Lung (tissue), 12 donors: Measurements from ENCODE around the gene PDP2. TPM values are rescaled to one million over a fixed set of nuclear protein-coding genes. Genes with fewer than 3 reads are reported as not detected.
A peak's percentile ranks its signal among the peaks of the same experiment; 100 is the strongest.

Experiments
- ATAC-seq: fragments of 200-7000 bp; cut with Tn5 transposase; one replicate; pipeline ENCODE4 v1.9.1; 2020; ENCODE audit warnings: moderate number of reproducible peaks; ENCODE audit not compliant: insufficient read depth, low FRiP score
- DNase-seq, 3 donors: peaks; one replicate each; pipeline ENCODE4 v3.0.0-alpha.2; 2013 to 2017
- H3K27ac ChIP-seq, 2 donors: one replicate each; pipeline ENCODE4 v1.5.1; 2013; ENCODE audit warnings: mild to moderate bottlenecking in 2 of 2, moderate library complexity in 2 of 2, control low read depth in 1 of 2, inconsistent platforms in 1 of 2, low read depth in 1 of 2, low read length in 1 of 2
- H3K27me3 ChIP-seq, 3 donors: one replicate each; pipeline ENCODE4 v1.5.1; 2013; ENCODE audit warnings: low read length in 2 of 3; ENCODE audit not compliant: control insufficient read depth in 3 of 3, insufficient read depth in 3 of 3
- H3K36me3 ChIP-seq, 4 donors: one replicate each; pipeline ENCODE4 v1.5.1; 2013; ENCODE audit warnings: low read length in 4 of 4, mild to moderate bottlenecking in 1 of 4, moderate library complexity in 1 of 4; ENCODE audit not compliant: control insufficient read depth in 4 of 4, insufficient read depth in 4 of 4
- H3K4me1 ChIP-seq, 5 donors: one replicate each; pipeline ENCODE4 v1.5.1; 2013; ENCODE audit warnings: low read length in 5 of 5, mild to moderate bottlenecking in 2 of 5, moderate library complexity in 1 of 5; ENCODE audit not compliant: control insufficient read depth in 5 of 5, insufficient read depth in 5 of 5
- H3K4me3 ChIP-seq: one replicate; pipeline ENCODE4 v1.5.1; 2013; ENCODE audit warnings: mild to moderate bottlenecking, control low read depth, moderate library complexity
- H3K9ac ChIP-seq, 2 donors: one replicate each; pipeline ENCODE4 v1.5.1; 2013; ENCODE audit warnings: low read length in 2 of 2, control low read depth in 1 of 2; ENCODE audit not compliant: insufficient read depth in 1 of 2
- H3K9me3 ChIP-seq, 4 donors: one replicate each; pipeline ENCODE4 v1.5.1; 2013; ENCODE audit warnings: low read length in 3 of 4, mild to moderate bottlenecking in 1 of 4, moderate library complexity in 1 of 4; ENCODE audit not compliant: control insufficient read depth in 4 of 4, insufficient read depth in 3 of 4
- CTCF ChIP-seq: IDR thresholded peaks from 2 replicates; pipeline ENCODE4 v1.5.1; 2012; ENCODE audit warnings: mild to moderate bottlenecking; ENCODE audit errors: control extremely low read depth, extremely low read depth
- WGBS, 2 donors: extraction: QIAGEN DNeasy Blood & Tissue Kit; methylation state at CpG; one replicate each; pipeline ENCODE4 v1.1.7; 2013; 5-methylcytosine and 5-hydroxymethylcytosine counted together
- polyA plus RNA-seq, 2 donors: library from polyadenylated mRNA; stranded (reverse); fragments of 200-250 nt; gene quantifications; one replicate each; pipeline ENCODE4 v1.2.1, GENCODE V29; 2013
- total RNA-seq, 2 donors: library from RNA; depleted of rRNA in 1 of 2; stranded (reverse); fragments of >200 nt in 1 of 2; gene quantifications; one replicate each; pipeline ENCODE4 v1.2.1, GENCODE V29; 2014 to 2021
- donor health status: control.
- donor health status: control.
- donor health status: Bipolar disorder and iron deficiency.
- donor health status: healthy.
- donor health status: DM: yes; HTN: yes; CAD: no.

Gene PDP2
- total and polyA plus RNA-seq, 4 donors: 4.5 to 23.0 (median 13.1) TPM

GRCh38 chr16:66904846-66905632, 24.7 kb downstream of the PDP2 start:
- Histone ChIP-seq H3K4me3 (no peak overlapping the region), H3K9me3 (no peaks in the 10 kb centered on the region), H3K27ac (peak overlapping the region; percentile 15 to 91), H3K9ac (peak overlapping the region; percentile 8 to 39), H3K36me3 (no peaks in the 10 kb centered on the region), H3K27me3 (no peaks in the 10 kb centered on the region), H3K4me1 (peaks cover 7 to 57% (median 26%) of the 10 kb centered on the region in 5 donors)
- 57 to 78% methylated on average over 16 of the region's 16 CpGs for WGBS, 2 donors
- no peak for ATAC-seq
- TF ChIP-seq CTCF: no peak
- DNase-seq: peak; percentile 88 to 95 (median 91)

- no peak for TF ChIP-seq CTCF
- ATAC-seq (no peak), DNase-seq (peak; percentile 69 to 81 (median 77))
- Histone ChIP-seq H3K27me3 (no peaks in the 10 kb centered on the region), H3K9me3 (no peaks in the 10 kb centered on the region), H3K4me1 (peaks cover 7 to 49% (median 21%) of the 10 kb centered on the region in 5 donors), H3K4me3 (no peak overlapping the region), H3K27ac (peak overlapping the region in 1 of 2 donors; percentile 91), H3K9ac (no peak overlapping the region), H3K36me3 (no peaks in the 10 kb centered on the region)
- WGBS, 2 donors: 75 to 79% methylated on average over 11 of the region's 11 CpGs
These were observed 25.6 kb downstream of the PDP2 start for GRCh38 chr16:66905633-66906539.

GRCh38 chr16:66906916-66907836, 26.9 kb downstream of the PDP2 start:
- no peak overlapping the region for H3K4me3 ChIP-seq
- no peaks in the 10 kb centered on the region for H3K36me3 ChIP-seq
- H3K9ac ChIP-seq: no peak overlapping the region
- peak overlapping the region in 1 of 2 donors; percentile 34 for H3K27ac ChIP-seq
- DNase-seq: no peak
- no peak for TF ChIP-seq CTCF
- no peak for ATAC-seq
- WGBS, 2 donors: 72 to 85% methylated on average over 7 of the region's 7 CpGs
- H3K27me3 ChIP-seq: no peaks in the 10 kb centered on the region
- H3K9me3 ChIP-seq: no peaks in the 10 kb centered on the region
- peaks cover 7 to 39% (median 21%) of the 10 kb centered on the region in 5 donors for H3K4me1 ChIP-seq
